ENCODE data around the gene KRTAP4-16.
"Not testable (repeated sequence)": the region's sequence is repeated elsewhere in the genome, so short reads cannot be mapped to it uniquely, and the experiment has no call there.

KRTAP4-16 gene

DNA sequence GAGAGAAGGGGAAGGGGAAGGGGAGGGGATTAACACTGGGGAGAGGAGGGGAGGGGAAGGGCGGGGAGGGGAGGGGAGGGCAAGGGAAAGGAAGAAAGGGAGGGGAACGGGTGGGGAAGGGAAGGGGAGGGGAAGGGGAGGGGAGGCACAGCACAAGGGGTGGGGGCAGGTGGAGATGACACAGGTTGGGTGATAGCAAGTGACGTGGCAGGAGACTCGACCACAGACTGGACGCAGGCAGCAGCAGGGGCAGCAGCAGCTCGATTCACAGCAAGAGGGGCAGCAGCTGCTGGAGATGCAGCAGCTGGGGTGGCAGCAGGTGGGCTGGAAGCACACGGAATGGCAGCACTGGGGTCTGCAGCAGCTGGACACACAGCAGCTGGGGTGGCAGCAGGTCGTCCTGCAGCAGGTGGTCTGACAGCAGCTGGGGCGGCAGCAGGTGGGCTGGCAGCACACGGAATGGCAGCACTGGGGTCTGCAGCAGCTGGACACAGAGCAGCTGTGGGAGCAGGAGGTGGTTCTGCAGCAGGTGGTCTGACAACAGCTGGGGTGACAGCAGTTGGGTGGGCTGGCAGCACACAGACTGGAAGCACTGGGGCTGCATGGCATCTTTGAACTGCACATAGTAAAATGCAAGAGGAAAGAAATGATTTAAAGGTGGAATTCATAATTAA is at the start of gene KRTAP4-16:
KRTAP4-16 (minus strand) TSS at position 624 of the 674 bp plus-strand sequence; CDS start at position 624, 0 bp downstream.
- TF ChIP-seq, protein P1, sequence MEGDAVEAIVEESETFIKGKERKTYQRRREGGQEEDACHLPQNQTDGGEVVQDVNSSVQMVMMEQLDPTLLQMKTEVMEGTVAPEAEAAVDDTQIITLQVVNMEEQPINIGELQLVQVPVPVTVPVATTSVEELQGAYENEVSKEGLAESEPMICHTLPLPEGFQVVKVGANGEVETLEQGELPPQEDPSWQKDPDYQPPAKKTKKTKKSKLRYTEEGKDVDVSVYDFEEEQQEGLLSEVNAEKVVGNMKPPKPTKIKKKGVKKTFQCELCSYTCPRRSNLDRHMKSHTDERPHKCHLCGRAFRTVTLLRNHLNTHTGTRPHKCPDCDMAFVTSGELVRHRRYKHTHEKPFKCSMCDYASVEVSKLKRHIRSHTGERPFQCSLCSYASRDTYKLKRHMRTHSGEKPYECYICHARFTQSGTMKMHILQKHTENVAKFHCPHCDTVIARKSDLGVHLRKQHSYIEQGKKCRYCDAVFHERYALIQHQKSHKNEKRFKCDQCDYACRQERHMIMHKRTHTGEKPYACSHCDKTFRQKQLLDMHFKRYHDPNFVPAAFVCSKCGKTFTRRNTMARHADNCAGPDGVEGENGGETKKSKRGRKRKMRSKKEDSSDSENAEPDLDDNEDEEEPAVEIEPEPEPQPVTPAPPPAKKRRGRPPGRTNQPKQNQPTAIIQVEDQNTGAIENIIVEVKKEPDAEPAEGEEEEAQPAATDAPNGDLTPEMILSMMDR (IDR thresholded peaks at IDR 0.05; ENCODE audit: insufficient read depth, missing control alignments), result no peak
- FAIRE-seq (no peak), DNase-seq (ENCODE audit: insufficient read length, low spot score) (no peak)

- FAIRE-seq, result no peak
- no peak for DNase-seq (ENCODE audit: insufficient read length, low spot score)
These were observed 49.5 kb upstream of the KRTAP4-16 start for GRCh38 chr17:41151525-41151924.

DNA sequence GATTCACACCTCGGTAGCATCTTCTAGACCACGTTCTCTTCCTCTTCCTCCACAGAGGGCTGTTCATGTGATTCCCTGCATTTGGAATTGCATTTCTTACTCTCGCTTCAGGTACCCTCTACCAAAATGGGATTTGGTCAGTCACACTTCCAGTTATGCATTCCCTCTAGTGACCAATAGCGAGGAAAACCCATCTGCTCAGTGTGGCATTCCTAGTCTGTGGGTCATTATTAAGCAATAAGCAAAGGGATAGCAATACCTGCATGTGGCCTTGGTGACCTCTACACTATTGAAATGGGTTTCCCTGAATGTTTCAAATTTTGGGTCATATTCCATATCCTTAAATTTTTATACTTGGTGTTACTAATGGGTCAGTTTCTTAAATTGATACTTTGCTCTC is 48.0 kb upstream of the KRTAP4-16 start:
- no peak for FAIRE-seq

More at GRCh38 chr17:41151525-41151924, 49.5 kb upstream of the KRTAP4-16 start:
- TF ChIP-seq, protein P1 (IDR thresholded peaks at IDR 0.05; ENCODE audit: insufficient read depth, missing control alignments), result no peak

GRCh38 chr17:41149652-41149985 is 47.6 kb upstream of the KRTAP4-16 start, which contains the start of gene KRTAP4-5:
Gene KRTAP4-5 (minus strand): TSS chr17:41149825. CDS start chr17:41149767, 58 bp downstream.
- DNase-seq (ENCODE audit: insufficient read length, low spot score) (no peak), FAIRE-seq (no peak)
- TF ChIP-seq, protein P1 (IDR thresholded peaks at IDR 0.05; ENCODE audit: insufficient read depth, missing control alignments), result no peak

More for the DNA sequence above, 48.0 kb upstream of the KRTAP4-16 start:
- DNase-seq (ENCODE audit: insufficient read length, low spot score), result no peak
- TF ChIP-seq, protein P1 (IDR thresholded peaks at IDR 0.05; ENCODE audit: insufficient read depth, missing control alignments), result no peak

DNA sequence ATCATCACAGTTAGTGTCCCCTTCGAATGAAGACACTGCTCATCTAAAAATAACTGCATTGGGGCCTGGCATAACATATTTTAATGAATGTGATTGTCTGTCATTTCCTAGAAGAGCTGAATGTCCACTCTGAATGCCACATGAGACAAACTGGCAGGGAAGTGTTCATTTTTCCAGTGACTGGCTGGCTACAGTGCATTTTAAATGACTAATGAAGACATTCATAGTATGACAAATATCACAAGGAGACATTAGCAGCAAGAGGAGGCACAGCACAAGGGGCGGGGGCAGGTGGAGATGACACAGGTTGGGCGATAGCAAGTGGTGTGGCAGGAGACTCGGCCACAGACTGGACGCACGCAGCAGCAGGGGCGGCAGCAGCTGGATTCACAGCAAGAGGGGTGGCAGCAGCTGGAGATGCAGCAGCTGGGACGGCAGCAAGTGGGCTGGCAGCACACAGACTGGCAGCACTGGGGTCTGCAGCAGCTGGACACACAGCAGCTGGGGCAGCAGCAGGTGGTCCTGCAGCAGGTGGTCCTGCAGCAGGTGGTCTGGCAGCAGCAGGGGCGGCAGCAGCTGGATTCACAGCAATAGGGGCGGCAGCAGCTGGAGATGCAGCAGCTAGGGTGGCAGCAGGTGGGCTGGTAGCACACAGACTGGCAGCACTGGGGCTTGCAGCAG is 47.1 kb upstream of the KRTAP4-16 start:
- FAIRE-seq, result not testable (repeated sequence)

GRCh38 chr17:41147531-41148204 is 45.7 kb upstream of the KRTAP4-16 start:
- TF ChIP-seq, protein P1 (IDR thresholded peaks at IDR 0.05; ENCODE audit: insufficient read depth, missing control alignments), result no peak
- DNase-seq (ENCODE audit: insufficient read length, low spot score) (no peak), FAIRE-seq (no peak)

More for the DNA sequence above, 47.1 kb upstream of the KRTAP4-16 start:
- DNase-seq (ENCODE audit: insufficient read length, low spot score), result not testable (repeated sequence)

- FAIRE-seq, result no peak
These were observed 43.3 kb upstream of the KRTAP4-16 start for GRCh38 chr17:41145261-41145660.

More at GRCh38 chr17:41145261-41145660, 43.3 kb upstream of the KRTAP4-16 start:
- no peak for DNase-seq (ENCODE audit: insufficient read length, low spot score)
- TF ChIP-seq, protein P1 (IDR thresholded peaks at IDR 0.05; ENCODE audit: insufficient read depth, missing control alignments), result no peak
